ENCODE measurements around the gene FAM50B. TPM values are rescaled to one million over a fixed set of nuclear protein-coding genes. Genes with fewer than 3 reads are reported as not detected.

Gene FAM50B
- total RNA-seq, 5 donors from 2014 or later (not counting 1 experiment from before 2014, with no cell fraction given), result 2.3 to 14.9 (median 11.6) TPM

DNA sequence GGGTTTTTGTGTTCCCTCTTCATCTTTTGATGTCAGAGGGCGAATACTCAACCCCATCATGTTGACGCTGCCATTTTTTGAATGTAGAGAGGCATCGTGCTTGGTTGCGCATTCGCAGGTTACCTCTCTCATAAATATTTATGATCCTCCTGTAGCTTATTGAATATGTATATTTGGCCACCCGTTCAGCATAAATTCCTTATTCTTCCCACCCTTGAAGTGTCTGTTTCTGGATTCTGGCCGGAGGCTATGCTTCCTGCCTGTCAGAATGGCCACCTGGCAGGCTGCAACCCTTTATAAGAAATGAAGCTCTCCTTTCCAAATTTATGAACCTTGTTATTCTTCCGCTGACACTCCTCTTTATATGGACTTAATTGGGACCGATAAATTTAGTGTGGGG is 40.9 kb downstream of the FAM50B start:
- H3K4me1 Mint-ChIP-seq, result no peaks in the 10 kb centered on the region
- CTCF ChIA-PET, result no interaction called here
- H3K9me3 ChIP-seq, result no peaks in the 10 kb centered on the region
- no peak overlapping the region for H3K4me3 ChIP-seq (ENCODE audit: control insufficient read depth in 1 of 2, extremely low read depth in 1 of 2, low read length in 1 of 2)
- ATAC-seq (replicated peaks in 1 of 4), result no peak
- H3K9me3 Mint-ChIP-seq, result no peaks in the 10 kb centered on the region
- H3K27ac ChIP-seq (ENCODE audit: low read length), result no peak overlapping the region
- H3K27me3 Mint-ChIP-seq, result peaks cover 2 to 7% of the 10 kb centered on the region in 2 donors
- no peaks in the 10 kb centered on the region for H3K4me1 ChIP-seq (ENCODE audit: control insufficient read depth in 1 of 2, extremely low read depth in 1 of 2, insufficient read depth in 2 of 2, low read length in 2 of 2)
- no peaks in the 10 kb centered on the region for H3K36me3 ChIP-seq (ENCODE audit: control insufficient read depth in 2 of 2, extremely low read depth in 1 of 2, insufficient read depth in 1 of 2, low read length in 1 of 2)
- no peaks in the 10 kb centered on the region for H3K27me3 ChIP-seq (replicated peaks in 1 of 2; ENCODE audit: control insufficient read depth in 2 of 2, extremely low read depth in 1 of 2, insufficient read depth in 2 of 2, low read length in 1 of 2)
- POLR2A ChIA-PET, result interaction anchor here in 1 of 2 donors (0.6 kb wide), 1 partner anchor 136 kb away, joined by 9 read pairs; no protein-coding TSS in a partner anchor
- H3K4me3 Mint-ChIP-seq, result no peak overlapping the region
- H3K27ac Mint-ChIP-seq, result no peak overlapping the region
- H3K36me3 Mint-ChIP-seq, result no peaks in the 10 kb centered on the region
- WGBS (ENCODE audit: insufficient coverage), result no CpG with 5 or more reads among the region's 9 CpGs
- DNase-seq, result no peak

DNA sequence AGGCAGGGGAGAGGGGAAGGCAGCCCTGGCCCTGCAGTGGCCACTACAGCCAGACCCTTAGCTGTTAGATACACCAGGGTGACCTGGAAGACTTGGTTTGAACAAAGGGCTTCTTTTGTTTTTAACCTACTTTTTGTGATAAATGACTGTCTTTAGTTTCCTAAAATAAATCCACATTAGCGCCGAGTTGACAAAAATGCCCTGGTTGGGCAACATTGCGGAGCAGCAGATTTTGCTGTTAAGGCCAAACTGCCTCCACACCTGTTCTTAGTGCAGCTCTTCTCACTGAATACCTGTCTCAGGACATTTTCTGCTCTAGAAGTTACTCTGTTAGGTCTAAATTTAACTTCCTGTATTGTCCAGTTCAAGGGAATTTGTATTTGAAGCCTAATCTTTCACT is 42.7 kb downstream of the FAM50B start:
- WGBS (ENCODE audit: insufficient coverage), result 89% methylated on average over 3 of the region's 3 CpGs
- no peaks in the 10 kb centered on the region for H3K9me3 Mint-ChIP-seq
- DNase-seq, result no peak
- H3K36me3 Mint-ChIP-seq, result no peaks in the 10 kb centered on the region
- H3K4me3 ChIP-seq (ENCODE audit: control insufficient read depth in 1 of 2, extremely low read depth in 1 of 2, low read length in 1 of 2), result no peak overlapping the region
- H3K27ac Mint-ChIP-seq, result no peak overlapping the region
- peaks cover 2 to 8% of the 10 kb centered on the region in 2 donors for H3K27me3 Mint-ChIP-seq
- peaks cover 0 to 1% of the 10 kb centered on the region in 2 experiments for H3K27me3 ChIP-seq (replicated peaks in 1 of 2; ENCODE audit: control insufficient read depth in 2 of 2, extremely low read depth in 1 of 2, insufficient read depth in 2 of 2, low read length in 1 of 2)
- no peak overlapping the region for H3K27ac ChIP-seq (ENCODE audit: low read length)
- ChIA-PET POLR2A (no interaction called here), CTCF (no interaction called here)
- no peak for ATAC-seq (replicated peaks in 1 of 4)
- H3K4me1 Mint-ChIP-seq, result no peaks in the 10 kb centered on the region
- H3K4me1 ChIP-seq (ENCODE audit: control insufficient read depth in 1 of 2, extremely low read depth in 1 of 2, insufficient read depth in 2 of 2, low read length in 2 of 2), result no peaks in the 10 kb centered on the region
- H3K9me3 ChIP-seq, result no peaks in the 10 kb centered on the region
- no peaks in the 10 kb centered on the region for H3K36me3 ChIP-seq (ENCODE audit: control insufficient read depth in 2 of 2, extremely low read depth in 1 of 2, insufficient read depth in 1 of 2, low read length in 1 of 2)
- H3K4me3 Mint-ChIP-seq, result no peak overlapping the region

DNA sequence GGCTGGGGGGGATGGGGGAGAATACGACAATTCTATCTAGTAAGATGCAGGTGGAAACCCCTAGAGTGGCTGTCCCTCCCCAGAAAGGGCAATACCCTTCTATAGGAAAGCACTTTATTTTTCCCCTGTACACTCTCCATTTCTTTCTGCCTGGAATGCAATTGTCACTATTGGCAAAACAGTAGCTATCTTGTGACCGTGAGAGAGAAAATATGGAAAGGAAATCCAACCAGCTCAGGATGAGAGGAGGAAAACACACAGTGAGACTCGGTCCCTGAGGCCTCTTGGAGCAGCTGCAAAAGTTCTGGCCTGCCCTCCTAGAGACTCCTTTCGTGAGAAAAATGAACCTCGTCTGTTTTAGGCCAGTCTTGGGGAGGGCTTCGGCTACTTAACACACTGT is 43.4 kb downstream of the FAM50B start:
- CTCF ChIA-PET, result no interaction called here
- no peaks in the 10 kb centered on the region for H3K4me1 Mint-ChIP-seq

DNA sequence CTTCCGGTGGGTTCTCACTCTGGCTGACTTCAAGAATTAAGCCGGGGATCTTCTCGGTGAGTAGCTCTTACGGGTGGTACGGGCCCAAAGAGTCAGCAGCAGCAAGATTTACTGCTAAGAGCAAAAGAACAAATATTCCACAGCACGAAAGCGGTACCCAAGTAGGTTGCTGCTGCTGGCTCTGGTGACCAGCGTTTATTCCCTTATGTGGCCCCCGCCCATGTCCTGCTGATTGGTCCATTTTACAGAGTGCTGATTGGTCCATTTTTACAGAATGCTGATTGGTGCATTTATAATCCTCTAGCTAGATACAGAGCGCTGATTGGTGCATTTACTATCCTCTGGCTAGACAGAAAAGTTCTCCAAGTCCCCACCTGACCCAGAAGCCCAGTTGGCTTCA is 44.3 kb downstream of the FAM50B start:
- H3K4me1 ChIP-seq (ENCODE audit: control insufficient read depth in 1 of 2, extremely low read depth in 1 of 2, insufficient read depth in 2 of 2, low read length in 2 of 2), result no peaks in the 10 kb centered on the region
- Mint-ChIP-seq H3K27me3 (peaks cover 4 to 17% of the 10 kb centered on the region in 2 donors), H3K4me3 (no peak overlapping the region), H3K27ac (no peak overlapping the region), H3K4me1 (no peaks in the 10 kb centered on the region), H3K36me3 (no peaks in the 10 kb centered on the region), H3K9me3 (no peaks in the 10 kb centered on the region)
- no peaks in the 10 kb centered on the region for H3K36me3 ChIP-seq (ENCODE audit: control insufficient read depth in 2 of 2, extremely low read depth in 1 of 2, insufficient read depth in 1 of 2, low read length in 1 of 2)
- no peak overlapping the region for H3K4me3 ChIP-seq (ENCODE audit: control insufficient read depth in 1 of 2, extremely low read depth in 1 of 2, low read length in 1 of 2)
- ATAC-seq (replicated peaks in 1 of 4), result no peak
- no peaks in the 10 kb centered on the region for H3K9me3 ChIP-seq
- DNase-seq, result no peak
- H3K27me3 ChIP-seq (replicated peaks in 1 of 2; ENCODE audit: control insufficient read depth in 2 of 2, extremely low read depth in 1 of 2, insufficient read depth in 2 of 2, low read length in 1 of 2), result peaks cover 0 to 3% of the 10 kb centered on the region in 2 experiments
- ChIA-PET POLR2A (no interaction called here), CTCF (no interaction called here)
- no peak overlapping the region for H3K27ac ChIP-seq (ENCODE audit: low read length)
- WGBS (ENCODE audit: insufficient coverage), result 96% methylated on average over 7 of the region's 10 CpGs

More for the DNA sequence above, 43.4 kb downstream of the FAM50B start:
- Histone ChIP-seq H3K27ac (ENCODE audit: low read length) (no peak overlapping the region), H3K36me3 (ENCODE audit: control insufficient read depth in 2 of 2, extremely low read depth in 1 of 2, insufficient read depth in 1 of 2, low read length in 1 of 2) (no peaks in the 10 kb centered on the region), H3K4me3 (ENCODE audit: control insufficient read depth in 1 of 2, extremely low read depth in 1 of 2, low read length in 1 of 2) (no peak overlapping the region), H3K9me3 (no peaks in the 10 kb centered on the region), H3K27me3 (replicated peaks in 1 of 2; ENCODE audit: control insufficient read depth in 2 of 2, extremely low read depth in 1 of 2, insufficient read depth in 2 of 2, low read length in 1 of 2) (peaks cover 0 to 3% of the 10 kb centered on the region in 2 experiments), H3K4me1 (ENCODE audit: control insufficient read depth in 1 of 2, extremely low read depth in 1 of 2, insufficient read depth in 2 of 2, low read length in 2 of 2) (no peaks in the 10 kb centered on the region)
- ATAC-seq (replicated peaks in 1 of 4) (no peak), DNase-seq (no peak)
- no peak overlapping the region for H3K4me3 Mint-ChIP-seq
- H3K9me3 Mint-ChIP-seq, result no peaks in the 10 kb centered on the region
- H3K27me3 Mint-ChIP-seq, result peaks cover 2 to 11% of the 10 kb centered on the region in 2 donors
- WGBS (ENCODE audit: insufficient coverage), result 62% methylated on average over 2 of the region's 6 CpGs
- no peak overlapping the region for H3K27ac Mint-ChIP-seq
- POLR2A ChIA-PET, result no interaction called here
- no peaks in the 10 kb centered on the region for H3K36me3 Mint-ChIP-seq

DNA sequence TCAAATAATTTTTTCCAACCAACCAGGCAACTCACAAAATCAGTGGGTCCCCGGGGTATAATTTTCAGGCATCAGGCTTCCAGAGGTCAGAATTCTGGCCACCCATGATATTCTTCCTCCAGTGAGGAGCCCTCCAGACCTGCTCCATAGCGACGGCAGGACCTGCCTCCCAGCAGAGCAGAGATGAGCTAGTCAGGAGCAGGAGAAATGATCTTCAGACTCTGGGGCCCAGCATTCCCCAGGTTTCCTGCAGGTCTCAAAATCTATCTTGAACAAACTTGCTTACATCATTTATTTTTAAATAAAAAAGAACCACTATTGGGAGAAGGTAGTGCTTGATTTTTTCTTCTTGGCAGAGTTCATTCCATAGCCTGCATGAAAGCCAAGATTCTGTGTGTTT is 44.7 kb downstream of the FAM50B start:
- Histone ChIP-seq H3K9me3 (no peaks in the 10 kb centered on the region), H3K4me1 (ENCODE audit: control insufficient read depth in 1 of 2, extremely low read depth in 1 of 2, insufficient read depth in 2 of 2, low read length in 2 of 2) (no peaks in the 10 kb centered on the region), H3K4me3 (ENCODE audit: control insufficient read depth in 1 of 2, extremely low read depth in 1 of 2, low read length in 1 of 2) (no peak overlapping the region), H3K27me3 (replicated peaks in 1 of 2; ENCODE audit: control insufficient read depth in 2 of 2, extremely low read depth in 1 of 2, insufficient read depth in 2 of 2, low read length in 1 of 2) (peaks cover 0 to 3% of the 10 kb centered on the region in 2 experiments), H3K27ac (ENCODE audit: low read length) (no peak overlapping the region), H3K36me3 (ENCODE audit: control insufficient read depth in 2 of 2, extremely low read depth in 1 of 2, insufficient read depth in 1 of 2, low read length in 1 of 2) (no peaks in the 10 kb centered on the region)
- DNase-seq (no peak), ATAC-seq (replicated peaks in 1 of 4) (no peak)
- Mint-ChIP-seq H3K4me1 (no peaks in the 10 kb centered on the region), H3K27me3 (peaks cover 4 to 17% of the 10 kb centered on the region in 2 donors), H3K4me3 (no peak overlapping the region), H3K9me3 (no peaks in the 10 kb centered on the region), H3K27ac (no peak overlapping the region), H3K36me3 (no peaks in the 10 kb centered on the region)
- ChIA-PET CTCF (no interaction called here), POLR2A (no interaction called here)
- no CpG with 5 or more reads among the region's 3 CpGs for WGBS (ENCODE audit: insufficient coverage)

DNA sequence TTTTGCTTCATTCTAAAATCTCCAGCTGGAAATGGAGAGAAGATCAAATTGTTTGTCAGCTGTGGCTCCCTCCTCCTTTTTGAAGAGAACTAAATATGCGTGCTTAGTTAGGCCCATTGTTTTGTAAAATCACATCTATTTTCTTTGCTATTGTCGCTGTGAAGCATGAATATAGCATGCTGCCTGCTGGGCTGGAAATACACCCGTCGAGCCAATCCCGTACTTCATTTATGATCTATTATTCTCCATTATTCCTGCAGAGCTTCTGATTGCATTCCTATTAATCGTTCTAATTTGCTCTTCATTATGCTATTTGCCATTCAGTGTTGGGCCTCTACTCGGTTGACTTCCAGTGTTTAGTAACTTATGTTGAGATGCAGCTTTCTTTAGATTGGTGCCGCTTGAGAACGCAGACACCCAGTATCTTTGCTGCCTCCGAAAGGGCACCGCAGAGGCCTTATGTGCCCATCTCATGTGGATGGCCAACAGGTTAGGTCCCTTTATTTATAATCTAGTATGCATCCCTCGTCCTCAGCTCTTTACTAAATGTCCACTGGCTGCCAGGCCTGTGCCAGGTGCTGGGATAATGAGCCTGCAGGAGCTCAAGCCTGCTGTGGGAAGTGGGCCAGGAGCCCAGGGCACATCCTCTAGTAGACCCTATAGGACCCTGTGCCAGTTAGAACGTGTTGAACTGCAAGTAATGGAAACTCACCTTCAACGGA is 45.6 kb downstream of the FAM50B start:
- Mint-ChIP-seq H3K9me3 (no peaks in the 10 kb centered on the region), H3K36me3 (no peaks in the 10 kb centered on the region), H3K27me3 (peaks cover 4 to 17% of the 10 kb centered on the region in 2 donors), H3K4me3 (no peak overlapping the region), H3K4me1 (no peaks in the 10 kb centered on the region), H3K27ac (no peak overlapping the region)
- Histone ChIP-seq H3K36me3 (ENCODE audit: control insufficient read depth in 2 of 2, extremely low read depth in 1 of 2, insufficient read depth in 1 of 2, low read length in 1 of 2) (no peaks in the 10 kb centered on the region), H3K9me3 (no peaks in the 10 kb centered on the region), H3K4me1 (ENCODE audit: control insufficient read depth in 1 of 2, extremely low read depth in 1 of 2, insufficient read depth in 2 of 2, low read length in 2 of 2) (no peaks in the 10 kb centered on the region), H3K27ac (ENCODE audit: low read length) (no peak overlapping the region), H3K4me3 (ENCODE audit: control insufficient read depth in 1 of 2, extremely low read depth in 1 of 2, low read length in 1 of 2) (no peak overlapping the region), H3K27me3 (replicated peaks in 1 of 2; ENCODE audit: control insufficient read depth in 2 of 2, extremely low read depth in 1 of 2, insufficient read depth in 2 of 2, low read length in 1 of 2) (peaks cover 0 to 4% of the 10 kb centered on the region in 2 experiments)
- no peak for ATAC-seq (replicated peaks in 1 of 4)
- 81% methylated on average over 8 of the region's 14 CpGs for WGBS (ENCODE audit: insufficient coverage)
- no peak for DNase-seq
- POLR2A ChIA-PET, result no interaction called here
- CTCF ChIA-PET, result interaction anchor here in 1 of 2 donors (0.7 kb wide), 1 partner anchor 151 kb away, joined by 3 read pairs; no protein-coding TSS in a partner anchor
